ENCODE measurements around the gene PDIA4.
"Not testable (repeated sequence)": the region's sequence is repeated elsewhere in the genome, so short reads cannot be mapped to it uniquely, and the experiment has no call there.

The PDIA4 gene

GRCh38 chr7:149013876-149014275 lies 14.4 kb downstream of the PDIA4 start:
- H3K27me3 Mint-ChIP-seq: no peaks in the 10 kb centered on the region
- peak overlapping the region; percentile 9 for H3K27ac Mint-ChIP-seq
- H3K4me3 Mint-ChIP-seq: no peak overlapping the region
- no peaks in the 10 kb centered on the region for H3K4me1 Mint-ChIP-seq
- H3K36me3 Mint-ChIP-seq: peaks cover 10% of the 10 kb centered on the region
- no peaks in the 10 kb centered on the region for H3K9me3 Mint-ChIP-seq

DNA sequence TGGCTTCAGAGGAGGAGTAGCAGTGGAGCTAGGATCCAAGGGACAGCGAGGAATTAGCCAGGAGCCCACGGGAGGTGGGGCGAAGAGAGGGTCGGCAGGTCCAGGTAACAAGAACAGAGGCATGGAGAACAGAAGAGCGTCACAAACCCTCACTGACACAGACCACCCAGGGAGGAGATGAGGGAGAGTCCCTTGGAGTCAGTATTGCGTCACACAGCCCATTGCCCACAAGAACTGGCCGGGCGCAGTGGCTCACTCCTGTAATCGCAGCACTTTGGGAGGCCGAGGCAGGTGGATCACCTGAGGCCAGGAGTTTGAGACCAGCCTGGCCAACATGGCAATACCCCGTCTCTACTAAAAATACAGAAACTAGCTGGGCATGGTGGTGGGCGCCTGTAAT lies 15.6 kb downstream of the PDIA4 start:
- H3K27ac Mint-ChIP-seq: peak overlapping the region; percentile 8
- H3K4me1 Mint-ChIP-seq: not testable (repeated sequence)

DNA sequence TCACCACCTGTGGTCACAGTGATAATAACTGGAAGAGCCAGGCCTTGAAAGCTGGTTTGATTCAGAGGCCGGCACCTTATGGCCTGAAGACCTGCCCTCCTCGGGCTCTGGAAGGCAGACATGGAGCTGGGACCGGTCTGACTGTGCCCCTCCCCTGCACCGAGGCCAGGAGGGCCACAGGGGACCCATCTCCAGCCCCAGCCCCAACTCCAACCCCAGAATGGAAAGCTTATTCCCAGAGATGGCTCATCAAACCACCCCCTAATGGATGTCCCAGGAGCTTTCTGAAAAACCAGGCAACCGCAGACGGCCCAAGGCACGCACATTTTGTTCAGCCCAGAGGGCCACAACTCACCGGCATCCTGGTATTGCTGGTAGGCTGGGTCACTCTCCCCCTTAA lies 16.8 kb downstream of the PDIA4 start:
- H3K27ac Mint-ChIP-seq: no peak overlapping the region
- no peaks in the 10 kb centered on the region for H3K27me3 Mint-ChIP-seq
- H3K9me3 Mint-ChIP-seq: no peaks in the 10 kb centered on the region
- H3K4me3 Mint-ChIP-seq: no peak overlapping the region
- H3K36me3 Mint-ChIP-seq: peaks cover 9% of the 10 kb centered on the region
- no peaks in the 10 kb centered on the region for H3K4me1 Mint-ChIP-seq

More for the DNA sequence above, 15.6 kb downstream of the PDIA4 start:
- not testable (repeated sequence) for H3K4me3 Mint-ChIP-seq, H3K27me3 Mint-ChIP-seq, H3K9me3 Mint-ChIP-seq, H3K36me3 Mint-ChIP-seq

- no peaks in the 10 kb centered on the region for H3K9me3 Mint-ChIP-seq
- no peaks in the 10 kb centered on the region for H3K27me3 Mint-ChIP-seq
- no peak overlapping the region for H3K27ac Mint-ChIP-seq
- peaks cover 9% of the 10 kb centered on the region for H3K36me3 Mint-ChIP-seq
- H3K4me3 Mint-ChIP-seq: no peak overlapping the region
- peaks cover 3% of the 10 kb centered on the region for H3K4me1 Mint-ChIP-seq
Measured at GRCh38 chr7:149010451-149010850, 17.9 kb downstream of the PDIA4 start.

- H3K27me3 Mint-ChIP-seq: no peaks in the 10 kb centered on the region
- H3K4me3 Mint-ChIP-seq: no peak overlapping the region
- no peak overlapping the region for H3K27ac Mint-ChIP-seq
- H3K4me1 Mint-ChIP-seq: peaks cover 3% of the 10 kb centered on the region
- no peaks in the 10 kb centered on the region for H3K9me3 Mint-ChIP-seq
- H3K36me3 Mint-ChIP-seq: peaks cover 6% of the 10 kb centered on the region
Measured at GRCh38 chr7:149009527-149009926, 18.8 kb downstream of the PDIA4 start.

GRCh38 chr7:149007611-149008010 lies 20.7 kb downstream of the PDIA4 start:
- no peaks in the 10 kb centered on the region for H3K27me3 Mint-ChIP-seq
- no peak overlapping the region for H3K27ac Mint-ChIP-seq
- no peak overlapping the region for H3K4me3 Mint-ChIP-seq
- peaks cover 3% of the 10 kb centered on the region for H3K4me1 Mint-ChIP-seq
- H3K9me3 Mint-ChIP-seq: no peaks in the 10 kb centered on the region
- H3K36me3 Mint-ChIP-seq: peaks cover 8% of the 10 kb centered on the region

DNA sequence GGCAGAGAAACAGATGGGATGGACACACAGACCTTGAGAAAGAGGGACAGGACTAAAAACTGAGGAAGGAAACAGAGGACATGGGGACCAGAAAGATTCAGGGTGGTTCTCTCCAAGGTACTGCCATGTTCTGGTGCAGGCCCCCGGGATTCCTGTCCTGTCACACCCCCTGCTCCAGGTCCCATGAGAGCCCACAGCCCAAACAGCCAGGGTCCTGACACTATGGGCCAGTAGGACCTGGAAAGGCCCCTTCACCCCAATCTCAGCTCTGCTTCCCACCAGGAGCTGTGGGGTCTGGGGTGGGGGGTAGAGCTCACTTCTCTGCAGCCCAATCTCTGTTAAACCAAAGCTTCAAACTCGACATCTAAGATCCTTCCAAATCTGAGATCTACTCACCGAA lies 21.2 kb downstream of the PDIA4 start:
- Mint-ChIP-seq H3K36me3 (peaks cover 5% of the 10 kb centered on the region), H3K27me3 (no peaks in the 10 kb centered on the region), H3K4me3 (no peak overlapping the region), H3K4me1 (peaks cover 3% of the 10 kb centered on the region), H3K9me3 (no peaks in the 10 kb centered on the region), H3K27ac (no peak overlapping the region)

GRCh38 chr7:149006345-149006725 lies 22.0 kb downstream of the PDIA4 start:
- peaks cover 5% of the 10 kb centered on the region for H3K36me3 Mint-ChIP-seq
- H3K27ac Mint-ChIP-seq: no peak overlapping the region
- H3K9me3 Mint-ChIP-seq: no peaks in the 10 kb centered on the region
- peaks cover 3% of the 10 kb centered on the region for H3K4me1 Mint-ChIP-seq
- no peak overlapping the region for H3K4me3 Mint-ChIP-seq
- no peaks in the 10 kb centered on the region for H3K27me3 Mint-ChIP-seq

- Mint-ChIP-seq H3K36me3 (peaks cover 6% of the 10 kb centered on the region), H3K27me3 (no peaks in the 10 kb centered on the region), H3K4me3 (no peak overlapping the region), H3K27ac (no peak overlapping the region), H3K9me3 (no peaks in the 10 kb centered on the region), H3K4me1 (peaks cover 3% of the 10 kb centered on the region)
Measured at GRCh38 chr7:149005427-149006344, 22.6 kb downstream of the PDIA4 start.

DNA sequence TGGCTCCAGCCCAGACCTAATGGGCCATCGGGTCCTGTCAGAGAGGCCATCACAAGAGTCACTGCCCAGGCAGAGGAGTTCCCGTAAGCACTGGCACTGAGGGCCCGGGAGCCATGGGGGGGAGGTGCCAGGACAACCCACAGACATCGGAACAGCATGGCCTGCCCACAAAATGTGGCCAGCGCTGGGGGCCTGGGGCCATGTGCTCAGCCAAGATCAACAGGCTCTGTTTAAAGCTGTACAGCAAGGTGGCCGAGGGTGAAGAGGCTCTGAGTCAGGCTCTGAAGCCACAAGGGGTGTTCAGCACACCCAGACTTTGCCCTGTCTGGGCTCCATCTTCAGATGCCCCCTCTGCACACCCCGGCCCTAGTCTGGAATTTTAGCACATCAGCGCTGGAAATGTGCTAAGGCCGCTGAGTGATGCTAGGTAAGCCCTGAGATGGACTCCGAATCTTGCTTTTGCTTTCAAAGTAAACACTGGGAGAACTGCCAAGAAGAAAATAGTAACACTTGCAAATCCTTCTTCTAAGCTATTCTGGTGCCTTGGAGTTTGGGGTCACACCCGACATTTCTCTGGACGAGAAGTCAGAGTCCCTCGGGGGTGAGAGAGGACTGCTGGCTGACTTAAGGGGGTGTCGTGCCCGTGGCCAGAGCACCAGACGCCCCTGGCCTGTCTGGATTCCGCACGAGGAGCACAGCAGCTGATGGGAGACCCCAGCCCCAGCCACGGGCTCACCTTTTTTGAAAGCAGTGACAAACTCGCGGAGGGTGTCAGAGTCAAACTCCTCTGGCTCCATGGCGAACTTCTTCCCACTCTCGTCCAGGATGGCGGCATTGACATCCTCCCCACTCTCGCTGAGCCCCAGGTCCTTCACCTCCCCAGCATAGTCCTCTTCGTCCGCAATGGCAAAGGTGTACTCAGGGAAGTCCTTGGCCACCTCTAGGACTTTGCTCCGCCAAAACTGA lies 23.6 kb downstream of the PDIA4 start:
- Mint-ChIP-seq H3K9me3 (no peaks in the 10 kb centered on the region), H3K4me1 (peaks cover 3% of the 10 kb centered on the region), H3K36me3 (peaks cover 6% of the 10 kb centered on the region), H3K4me3 (no peak overlapping the region), H3K27ac (no peak overlapping the region), H3K27me3 (no peaks in the 10 kb centered on the region)

DNA sequence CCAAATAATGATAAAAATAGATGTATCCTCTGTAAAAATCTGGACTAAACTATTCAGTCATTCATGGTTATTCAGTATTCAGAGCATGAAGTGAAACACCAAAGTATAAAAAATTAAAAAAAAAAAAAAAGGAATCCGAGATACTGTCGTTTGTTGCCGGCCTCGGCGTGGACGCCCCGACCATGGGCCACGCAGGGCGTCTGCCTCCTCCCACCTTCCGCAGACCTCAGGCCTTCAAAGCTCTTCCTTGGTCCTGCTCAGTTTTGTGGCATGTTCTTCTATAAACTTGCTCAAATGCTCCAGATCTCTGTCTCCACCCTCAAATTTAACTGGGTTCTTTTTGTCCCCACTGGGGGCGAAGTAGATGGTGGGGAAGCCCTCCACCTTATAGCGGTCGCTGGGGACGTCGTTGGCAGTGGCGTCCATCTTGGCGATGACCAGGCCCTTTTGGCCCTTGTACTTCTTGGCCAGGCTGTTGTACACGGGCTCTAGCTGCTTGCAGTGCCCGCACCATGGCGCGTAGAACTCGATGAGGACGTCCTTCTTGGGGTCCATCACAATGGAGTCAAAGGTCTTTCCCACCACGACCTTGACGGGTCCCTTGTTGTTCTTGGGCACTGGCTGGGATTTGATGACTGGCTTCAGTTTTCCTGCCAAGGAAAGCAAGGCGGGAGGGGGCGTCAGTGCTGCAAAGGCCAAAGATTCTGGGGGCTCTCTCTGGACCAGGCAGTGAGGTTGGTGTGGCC lies 24.6 kb downstream of the PDIA4 start:
- Mint-ChIP-seq H3K27me3 (no peaks in the 10 kb centered on the region), H3K27ac (peak overlapping the region; percentile 53), H3K36me3 (peaks cover 6% of the 10 kb centered on the region), H3K9me3 (no peaks in the 10 kb centered on the region), H3K4me1 (peaks cover 3% of the 10 kb centered on the region), H3K4me3 (no peak overlapping the region)

GRCh38 chr7:149003018-149003417 lies 25.3 kb downstream of the PDIA4 start:
- no peak overlapping the region for H3K27ac Mint-ChIP-seq

GRCh38 chr7:149002604-149003003 lies 25.7 kb downstream of the PDIA4 start:
- H3K4me1 Mint-ChIP-seq: peaks cover 3% of the 10 kb centered on the region
- H3K27ac Mint-ChIP-seq: no peak overlapping the region
- H3K27me3 Mint-ChIP-seq: no peaks in the 10 kb centered on the region
- H3K4me3 Mint-ChIP-seq: no peak overlapping the region
- H3K36me3 Mint-ChIP-seq: peaks cover 6% of the 10 kb centered on the region
- H3K9me3 Mint-ChIP-seq: no peaks in the 10 kb centered on the region

More at GRCh38 chr7:149003018-149003417, 25.3 kb downstream of the PDIA4 start:
- no peak overlapping the region for H3K4me3 Mint-ChIP-seq
- peaks cover 3% of the 10 kb centered on the region for H3K4me1 Mint-ChIP-seq
- peaks cover 6% of the 10 kb centered on the region for H3K36me3 Mint-ChIP-seq
- H3K27me3 Mint-ChIP-seq: no peaks in the 10 kb centered on the region
- H3K9me3 Mint-ChIP-seq: no peaks in the 10 kb centered on the region

DNA sequence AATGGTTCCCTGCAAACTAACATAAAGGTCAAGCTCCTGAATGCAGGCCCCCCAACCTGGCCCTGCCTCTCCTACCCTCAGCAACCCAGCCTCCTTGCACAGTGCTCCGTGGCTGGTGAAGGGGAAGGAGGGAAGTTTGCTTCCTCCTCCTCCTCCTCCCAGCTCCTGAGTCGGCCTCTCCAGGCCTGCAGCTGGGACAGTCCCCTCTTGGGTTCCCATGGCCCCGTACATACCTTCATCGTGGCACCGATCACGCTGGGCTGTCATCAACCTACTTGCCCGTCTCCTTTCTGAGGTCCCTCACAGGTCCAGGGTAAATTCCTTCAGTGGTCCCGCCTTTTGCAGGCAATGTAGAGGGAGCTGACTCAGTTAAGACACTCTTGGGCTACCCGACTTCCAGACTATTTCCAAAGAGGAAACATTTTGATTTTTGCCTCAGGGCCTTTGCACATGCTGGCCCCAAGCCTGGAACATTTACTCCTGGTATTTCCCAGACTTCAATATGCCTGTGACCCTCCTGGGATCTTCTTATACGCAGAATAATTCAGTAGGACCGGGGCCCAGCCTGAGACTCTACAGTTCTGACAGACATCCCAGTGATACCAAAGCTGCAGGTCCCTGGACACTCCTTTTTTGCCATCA lies 26.8 kb downstream of the PDIA4 start:
- no peaks in the 10 kb centered on the region for H3K27me3 Mint-ChIP-seq
- no peaks in the 10 kb centered on the region for H3K9me3 Mint-ChIP-seq
- peaks cover 6% of the 10 kb centered on the region for H3K36me3 Mint-ChIP-seq
- H3K4me1 Mint-ChIP-seq: peaks cover 3% of the 10 kb centered on the region
- no peak overlapping the region for H3K4me3 Mint-ChIP-seq
- no peak overlapping the region for H3K27ac Mint-ChIP-seq

DNA sequence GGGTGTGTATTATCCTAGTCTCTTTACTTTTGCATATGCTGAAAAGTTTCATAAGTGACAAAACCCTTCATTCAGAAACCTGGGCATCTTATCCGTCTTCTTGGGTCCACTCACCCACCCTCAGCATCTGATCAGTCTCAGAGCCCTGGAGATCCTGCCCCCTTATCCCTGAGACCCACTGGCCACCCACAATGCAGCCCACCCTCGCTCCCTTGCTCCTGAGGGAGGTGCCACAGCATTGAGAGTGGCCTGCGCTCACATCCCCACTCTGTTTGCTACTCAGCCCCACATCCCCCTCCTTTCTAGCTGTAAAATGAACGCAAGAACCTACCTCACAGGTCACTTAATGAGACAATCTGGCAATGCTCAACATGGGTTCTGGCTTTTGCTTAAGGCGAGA lies 27.3 kb downstream of the PDIA4 start:
- Mint-ChIP-seq H3K27ac (peak overlapping the region; percentile 23), H3K4me3 (no peak overlapping the region), H3K36me3 (peaks cover 6% of the 10 kb centered on the region), H3K27me3 (no peaks in the 10 kb centered on the region), H3K9me3 (no peaks in the 10 kb centered on the region), H3K4me1 (peaks cover 3% of the 10 kb centered on the region)
